Endodermal cell (in vitro differentiated cells): ENCODE data around the gene CHMP2A. TPM values are rescaled to one million over a fixed set of nuclear protein-coding genes. Genes with fewer than 3 reads are reported as not detected.

ENCODE experiments used
- DNase-seq: peaks from one replicate; pipeline ENCODE4 v3.0.0-alpha.2; 2017
- H3K27ac ChIP-seq: 2 replicates; pipeline ENCODE4 v1.5.1; 2013; ENCODE audit warnings: mild to moderate bottlenecking, low read depth, low read length, moderate library complexity
- H3K27me3 ChIP-seq: 2 replicates; pipeline ENCODE4 v1.6.1; 2013; ENCODE audit warnings: mild to moderate bottlenecking, low read length, moderate library complexity; ENCODE audit not compliant: insufficient read depth, control insufficient read depth, poor library complexity, severe bottlenecking
- H3K36me3 ChIP-seq: 2 replicates; pipeline ENCODE4 v1.7.0; 2013; ENCODE audit warnings: mild to moderate bottlenecking, low read length, moderate library complexity; ENCODE audit not compliant: control insufficient read depth, insufficient read depth
- H3K4me1 ChIP-seq: one replicate; pipeline ENCODE4 v1.7.0; 2013; ENCODE audit warnings: low read length; ENCODE audit not compliant: control insufficient read depth, insufficient read depth
- H3K4me3 ChIP-seq: 2 replicates; pipeline ENCODE4 v1.5.1; 2013; ENCODE audit warnings: mild to moderate bottlenecking, low read length, moderate library complexity
- H3K9ac ChIP-seq: 2 replicates; pipeline ENCODE4 v1.6.1; 2013; ENCODE audit warnings: mild to moderate bottlenecking, low read length, moderate library complexity; ENCODE audit not compliant: poor library complexity, severe bottlenecking; ENCODE audit errors: extremely low read depth
- H3K9me3 ChIP-seq: 2 replicates; pipeline ENCODE4 v1.6.1; 2013; ENCODE audit warnings: mild to moderate bottlenecking, low read length, moderate library complexity; ENCODE audit not compliant: control insufficient read depth
- H3K27ac Mint-ChIP-seq: 2 replicates; pipeline ENCODE4 v1.8.0; 2020; ENCODE audit warnings: mixed read lengths
- H3K27me3 Mint-ChIP-seq: 2 replicates; pipeline ENCODE4 v1.8.0; 2021; ENCODE audit warnings: mild to moderate bottlenecking, mixed read lengths; ENCODE audit not compliant: insufficient read depth
- H3K36me3 Mint-ChIP-seq: 2 replicates; pipeline ENCODE4 v1.8.0; 2020; ENCODE audit warnings: low read depth, mixed read lengths
- H3K4me1 Mint-ChIP-seq: 2 replicates; pipeline ENCODE4 v1.8.0; 2020; ENCODE audit warnings: mixed read lengths
- H3K4me3 Mint-ChIP-seq: 2 replicates; pipeline ENCODE4 v1.8.0; 2020; ENCODE audit warnings: mild to moderate bottlenecking, moderate library complexity, mixed read lengths
- H3K9me3 Mint-ChIP-seq: 2 replicates; pipeline ENCODE4 v1.8.0; 2020; ENCODE audit warnings: mild to moderate bottlenecking, mixed read lengths
- WGBS, 2 experiments: methylation state at CpG; one replicate each; pipeline versions ENCODE4 v1.1.5 to v1.1.7; 2013; ENCODE audit warnings: missing lambda C conversion rate in 2 of 2, mixed read lengths in 1 of 2; ENCODE audit not compliant: insufficient coverage in 1 of 2, insufficient read length in 1 of 2; 5-methylcytosine and 5-hydroxymethylcytosine counted together
- total RNA-seq, 2 donors: library from RNA; stranded (reverse); fragmentation: NEBNext Ultra II Directional in 1 of 2; extraction: Animal tissue kit (Norgen Biotek cat#: 25700) in 1 of 2; gene quantifications; 2 replicates in 1 of 2; 3 replicates in 1 of 2; pipeline ENCODE4 v1.2.1, GENCODE V29; 2021
- TF ChIP-seq, protein P1 (sequence below): fragments of 200-600 bp; sonication (generic); conservative IDR thresholded peaks from 2 replicates; pipeline ENCODE4 v1.5.0; 2021; ENCODE audit warnings: antibody characterized with exemption, mild to moderate bottlenecking

Gene CHMP2A
- total RNA-seq, 2 donors from 2014 or later = 97.7 to 147 TPM

- peaks cover 37% of the 10 kb centered on the region for H3K36me3 ChIP-seq
- no peak overlapping the region for H3K27ac ChIP-seq
- H3K4me3 Mint-ChIP-seq = peak overlapping the region; percentile 96
- peak overlapping the region; percentile 13 for H3K9ac ChIP-seq
- peaks cover 34% of the 10 kb centered on the region for H3K36me3 Mint-ChIP-seq
- H3K4me3 ChIP-seq = peak overlapping the region; percentile 99
- DNase-seq = no peak
- no peaks in the 10 kb centered on the region for H3K9me3 ChIP-seq
- peaks cover 27% of the 10 kb centered on the region for H3K4me1 Mint-ChIP-seq
- H3K27me3 Mint-ChIP-seq = no peaks in the 10 kb centered on the region
- no peaks in the 10 kb centered on the region for H3K27me3 ChIP-seq
- TF ChIP-seq, protein P1, sequence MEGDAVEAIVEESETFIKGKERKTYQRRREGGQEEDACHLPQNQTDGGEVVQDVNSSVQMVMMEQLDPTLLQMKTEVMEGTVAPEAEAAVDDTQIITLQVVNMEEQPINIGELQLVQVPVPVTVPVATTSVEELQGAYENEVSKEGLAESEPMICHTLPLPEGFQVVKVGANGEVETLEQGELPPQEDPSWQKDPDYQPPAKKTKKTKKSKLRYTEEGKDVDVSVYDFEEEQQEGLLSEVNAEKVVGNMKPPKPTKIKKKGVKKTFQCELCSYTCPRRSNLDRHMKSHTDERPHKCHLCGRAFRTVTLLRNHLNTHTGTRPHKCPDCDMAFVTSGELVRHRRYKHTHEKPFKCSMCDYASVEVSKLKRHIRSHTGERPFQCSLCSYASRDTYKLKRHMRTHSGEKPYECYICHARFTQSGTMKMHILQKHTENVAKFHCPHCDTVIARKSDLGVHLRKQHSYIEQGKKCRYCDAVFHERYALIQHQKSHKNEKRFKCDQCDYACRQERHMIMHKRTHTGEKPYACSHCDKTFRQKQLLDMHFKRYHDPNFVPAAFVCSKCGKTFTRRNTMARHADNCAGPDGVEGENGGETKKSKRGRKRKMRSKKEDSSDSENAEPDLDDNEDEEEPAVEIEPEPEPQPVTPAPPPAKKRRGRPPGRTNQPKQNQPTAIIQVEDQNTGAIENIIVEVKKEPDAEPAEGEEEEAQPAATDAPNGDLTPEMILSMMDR = no peak
- H3K9me3 Mint-ChIP-seq = no peaks in the 10 kb centered on the region
- H3K4me1 ChIP-seq = no peaks in the 10 kb centered on the region
- peak overlapping the region; percentile 91 for H3K27ac Mint-ChIP-seq
- WGBS, 2 experiments = 88 to 91% methylated on average over 6 to 9 of the region's 10 CpGs
These were observed 1.8 kb upstream of the CHMP2A start for GRCh38 chr19:58556622-58557220.

DNA sequence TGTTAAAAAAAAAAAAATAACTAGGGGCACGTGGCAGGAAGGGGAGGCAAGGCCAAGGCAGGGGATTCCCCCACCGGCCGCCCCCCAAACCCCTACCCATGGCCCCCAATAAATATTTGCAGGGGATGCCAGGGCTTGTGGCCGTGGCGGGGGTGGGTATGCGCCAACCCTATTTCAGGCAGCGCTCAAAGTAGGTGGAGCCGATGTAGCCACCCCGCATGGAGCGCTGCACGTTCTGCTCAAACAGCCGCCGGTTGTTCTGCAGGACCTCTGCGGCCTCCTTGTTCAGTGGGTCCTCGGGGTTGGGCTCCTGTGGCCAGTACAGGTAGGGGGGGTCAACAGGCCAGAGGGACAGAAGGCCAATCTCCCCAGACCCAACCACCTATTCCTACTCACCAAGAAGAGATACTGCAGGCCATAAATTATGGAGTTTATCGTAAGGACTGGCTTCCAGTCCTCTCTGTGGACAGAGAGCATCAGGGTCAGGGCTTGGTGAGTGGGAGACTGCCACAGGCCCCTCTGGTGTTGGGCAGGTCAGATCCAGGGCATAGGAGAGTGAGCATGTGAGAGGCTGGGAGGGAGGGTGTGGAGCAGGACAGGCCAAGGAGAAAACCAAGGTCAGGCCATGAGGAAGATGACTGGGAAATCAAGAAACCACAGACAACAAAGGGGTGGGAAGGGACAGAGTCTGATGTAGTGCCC, 1.2 kb upstream of the CHMP2A start:
- peaks cover 27% of the 10 kb centered on the region for H3K4me1 Mint-ChIP-seq
- H3K27me3 Mint-ChIP-seq = no peaks in the 10 kb centered on the region

GRCh38 chr19:58555369-58555885, 522 bp upstream of the CHMP2A start:
- Mint-ChIP-seq H3K36me3 (peaks cover 37% of the 10 kb centered on the region), H3K4me3 (peak overlapping the region; percentile 91), H3K4me1 (peaks cover 27% of the 10 kb centered on the region), H3K27ac (peak overlapping the region; percentile 99), H3K27me3 (no peaks in the 10 kb centered on the region), H3K9me3 (no peaks in the 10 kb centered on the region)
- Histone ChIP-seq H3K27me3 (no peaks in the 10 kb centered on the region), H3K27ac (peak overlapping the region; percentile 84), H3K36me3 (peaks cover 50% of the 10 kb centered on the region), H3K4me3 (peak overlapping the region; percentile 86), H3K4me1 (no peaks in the 10 kb centered on the region), H3K9me3 (no peaks in the 10 kb centered on the region), H3K9ac (peak overlapping the region; percentile 23)
- WGBS, 2 experiments = 73 to 82% methylated on average over 4 of the region's 4 CpGs
- TF ChIP-seq, protein P1 = no peak
- DNase-seq = no peak

More for the DNA sequence above, 1.2 kb upstream of the CHMP2A start:
- Histone ChIP-seq H3K4me1 (no peaks in the 10 kb centered on the region), H3K27me3 (no peaks in the 10 kb centered on the region), H3K9me3 (no peaks in the 10 kb centered on the region), H3K9ac (no peak overlapping the region), H3K4me3 (no peak overlapping the region), H3K36me3 (peaks cover 43% of the 10 kb centered on the region), H3K27ac (no peak overlapping the region)
- H3K9me3 Mint-ChIP-seq = no peaks in the 10 kb centered on the region
- TF ChIP-seq, protein P1 = no peak
- peak overlapping the region; percentile 96 for H3K4me3 Mint-ChIP-seq
- H3K36me3 Mint-ChIP-seq = peaks cover 35% of the 10 kb centered on the region
- H3K27ac Mint-ChIP-seq = peak overlapping the region; percentile 91
- no peak for DNase-seq
- WGBS, 2 experiments = 95% methylated on average over 16 of the region's 16 CpGs; no CpG with 5 or more reads in 1 of the 2 experiments
